ENCODE results near the gene BTN3A1. TPM values are rescaled to one million over a fixed set of nuclear protein-coding genes. Genes with fewer than 3 reads are reported as not detected.

BTN3A1 gene
- total RNA-seq, 1 experiment from 2014 or later: 9.0 TPM

DNA sequence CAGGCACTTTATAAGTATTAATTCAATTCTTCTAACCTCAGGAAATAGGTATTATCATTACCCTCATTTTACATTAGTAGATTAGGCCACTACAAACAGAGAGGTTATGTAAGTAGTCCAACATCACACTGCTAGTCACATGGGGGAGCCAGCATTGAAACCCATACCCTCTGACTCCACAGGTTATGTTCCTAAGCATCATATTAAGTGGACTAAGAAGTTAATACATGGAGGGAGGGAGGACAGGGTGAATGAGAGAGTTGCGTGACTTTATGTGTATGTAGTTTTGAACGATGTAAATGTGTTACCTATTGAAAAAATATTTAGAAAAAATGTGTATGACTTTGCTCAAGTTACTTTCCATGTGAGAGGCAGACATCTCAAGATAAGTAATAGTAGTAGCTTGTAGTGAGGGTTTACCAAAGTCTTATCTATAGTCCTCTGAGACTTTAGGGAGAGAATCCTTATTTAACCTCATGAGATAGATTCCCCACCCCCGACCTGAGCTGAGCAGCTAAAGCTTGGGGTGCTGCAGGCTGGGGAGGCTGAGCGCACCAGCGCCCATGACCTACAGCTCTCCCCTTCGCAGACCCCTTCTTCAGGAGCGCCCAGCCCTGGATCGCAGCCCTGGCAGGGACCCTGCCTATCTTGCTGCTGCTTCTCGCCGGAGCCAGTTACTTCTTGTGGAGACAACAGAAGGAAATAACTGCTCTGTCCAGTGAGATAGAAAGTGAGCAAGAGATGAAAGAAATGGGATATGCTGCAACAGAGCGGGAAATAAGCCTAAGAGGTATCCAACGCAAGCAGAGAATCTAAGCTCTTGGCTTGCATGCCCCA lies 29.5 kb upstream of the BTN3A1 start:
- TF ChIP-seq RAD21 (IDR thresholded peaks at IDR 0.05; ENCODE audit: low read depth): no peak
- no peak for TF ChIP-seq CBX3 (IDR thresholded peaks at IDR 0.05; ENCODE audit: low read depth)
- TF ChIP-seq, protein P1, sequence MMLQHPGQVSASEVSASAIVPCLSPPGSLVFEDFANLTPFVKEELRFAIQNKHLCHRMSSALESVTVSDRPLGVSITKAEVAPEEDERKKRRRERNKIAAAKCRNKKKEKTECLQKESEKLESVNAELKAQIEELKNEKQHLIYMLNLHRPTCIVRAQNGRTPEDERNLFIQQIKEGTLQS (IDR thresholded peaks at IDR 0.05): no peak
- TF ChIP-seq POLR2AphosphoS5 (IDR thresholded peaks at IDR 0.05; ENCODE audit: low read depth, low read length): no peak
- no peak for TF ChIP-seq ZFX (IDR thresholded peaks at IDR 0.05)
- no peak for TF ChIP-seq ELF1 (IDR thresholded peaks at IDR 0.05; ENCODE audit: borderline replicate concordance, low read depth)
- TF ChIP-seq POLR2A (IDR thresholded peaks at IDR 0.05; ENCODE audit: borderline replicate concordance, extremely low read depth, insufficient read depth, insufficient read length): no peak
- TF ChIP-seq, protein P2, sequence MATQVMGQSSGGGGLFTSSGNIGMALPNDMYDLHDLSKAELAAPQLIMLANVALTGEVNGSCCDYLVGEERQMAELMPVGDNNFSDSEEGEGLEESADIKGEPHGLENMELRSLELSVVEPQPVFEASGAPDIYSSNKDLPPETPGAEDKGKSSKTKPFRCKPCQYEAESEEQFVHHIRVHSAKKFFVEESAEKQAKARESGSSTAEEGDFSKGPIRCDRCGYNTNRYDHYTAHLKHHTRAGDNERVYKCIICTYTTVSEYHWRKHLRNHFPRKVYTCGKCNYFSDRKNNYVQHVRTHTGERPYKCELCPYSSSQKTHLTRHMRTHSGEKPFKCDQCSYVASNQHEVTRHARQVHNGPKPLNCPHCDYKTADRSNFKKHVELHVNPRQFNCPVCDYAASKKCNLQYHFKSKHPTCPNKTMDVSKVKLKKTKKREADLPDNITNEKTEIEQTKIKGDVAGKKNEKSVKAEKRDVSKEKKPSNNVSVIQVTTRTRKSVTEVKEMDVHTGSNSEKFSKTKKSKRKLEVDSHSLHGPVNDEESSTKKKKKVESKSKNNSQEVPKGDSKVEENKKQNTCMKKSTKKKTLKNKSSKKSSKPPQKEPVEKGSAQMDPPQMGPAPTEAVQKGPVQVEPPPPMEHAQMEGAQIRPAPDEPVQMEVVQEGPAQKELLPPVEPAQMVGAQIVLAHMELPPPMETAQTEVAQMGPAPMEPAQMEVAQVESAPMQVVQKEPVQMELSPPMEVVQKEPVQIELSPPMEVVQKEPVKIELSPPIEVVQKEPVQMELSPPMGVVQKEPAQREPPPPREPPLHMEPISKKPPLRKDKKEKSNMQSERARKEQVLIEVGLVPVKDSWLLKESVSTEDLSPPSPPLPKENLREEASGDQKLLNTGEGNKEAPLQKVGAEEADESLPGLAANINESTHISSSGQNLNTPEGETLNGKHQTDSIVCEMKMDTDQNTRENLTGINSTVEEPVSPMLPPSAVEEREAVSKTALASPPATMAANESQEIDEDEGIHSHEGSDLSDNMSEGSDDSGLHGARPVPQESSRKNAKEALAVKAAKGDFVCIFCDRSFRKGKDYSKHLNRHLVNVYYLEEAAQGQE (IDR thresholded peaks at IDR 0.05; ENCODE audit: low read depth): no peak
- no peak for TF ChIP-seq SRF (IDR thresholded peaks at IDR 0.05; ENCODE audit: low read depth)
- TF ChIP-seq, protein P3, sequence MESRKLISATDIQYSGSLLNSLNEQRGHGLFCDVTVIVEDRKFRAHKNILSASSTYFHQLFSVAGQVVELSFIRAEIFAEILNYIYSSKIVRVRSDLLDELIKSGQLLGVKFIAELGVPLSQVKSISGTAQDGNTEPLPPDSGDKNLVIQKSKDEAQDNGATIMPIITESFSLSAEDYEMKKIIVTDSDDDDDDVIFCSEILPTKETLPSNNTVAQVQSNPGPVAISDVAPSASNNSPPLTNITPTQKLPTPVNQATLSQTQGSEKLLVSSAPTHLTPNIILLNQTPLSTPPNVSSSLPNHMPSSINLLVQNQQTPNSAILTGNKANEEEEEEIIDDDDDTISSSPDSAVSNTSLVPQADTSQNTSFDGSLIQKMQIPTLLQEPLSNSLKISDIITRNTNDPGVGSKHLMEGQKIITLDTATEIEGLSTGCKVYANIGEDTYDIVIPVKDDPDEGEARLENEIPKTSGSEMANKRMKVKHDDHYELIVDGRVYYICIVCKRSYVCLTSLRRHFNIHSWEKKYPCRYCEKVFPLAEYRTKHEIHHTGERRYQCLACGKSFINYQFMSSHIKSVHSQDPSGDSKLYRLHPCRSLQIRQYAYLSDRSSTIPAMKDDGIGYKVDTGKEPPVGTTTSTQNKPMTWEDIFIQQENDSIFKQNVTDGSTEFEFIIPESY (IDR thresholded peaks at IDR 0.05; ENCODE audit: extremely low read depth, insufficient replicate concordance, low read length): no peak
- Histone ChIP-seq H3K36me3 (ENCODE audit: control insufficient read depth in 1 of 2, insufficient read depth in 2 of 2, low read length in 2 of 2) (no peaks in the 10 kb centered on the region; a peak in 1 of 4 replicates), H3K4me2 (ENCODE audit: low read length) (no peak overlapping the region), H3K9me3 (ENCODE audit: control insufficient read depth in 1 of 2, insufficient read depth in 1 of 2, low read depth in 1 of 2, low read length in 2 of 2) (no peaks in the 10 kb centered on the region), H3K27ac (ENCODE audit: low read depth, low read length) (no peak overlapping the region), H4K20me1 (ENCODE audit: insufficient read depth) (no peaks in the 10 kb centered on the region), H2AFZ (ENCODE audit: low read depth, low read length, poor library complexity, severe bottlenecking) (no peak overlapping the region), H3K4me1 (ENCODE audit: control insufficient read depth in 1 of 2, insufficient read depth in 2 of 2, low read length in 2 of 2) (no peaks in the 10 kb centered on the region), H3K9ac (ENCODE audit: low read length) (no peak overlapping the region), H3K9me2 (ENCODE audit: insufficient read depth) (no peaks in the 10 kb centered on the region), H3K4me3 (replicated peaks in 1 of 2; ENCODE audit: low read depth in 1 of 2, low read length in 2 of 2) (no peak overlapping the region), H3K79me2 (ENCODE audit: insufficient read depth, low read length) (no peaks in the 10 kb centered on the region), H3K27me3 (ENCODE audit: insufficient read depth, low read length) (no peaks in the 10 kb centered on the region)
- ChIA-PET RAD21 (ENCODE audit: low non-redundant PET in 1 of 2, low total read pairs in 2 of 2, uncharacterized antibody in 2 of 2, unreplicated experiment in 2 of 2) (no interaction called here), CTCF (no interaction called here), POLR2A (no interaction called here)
- DNase-seq (ENCODE audit: low read depth, low spot score) (no peak), ATAC-seq (no peak)
- BruUV-seq (replicated peaks): no TSS peak
- intact Hi-C loops (cut with micrococcal nuclease): no loop called here
